ENCODE results near the gene STK32B.

STK32B gene

DNA sequence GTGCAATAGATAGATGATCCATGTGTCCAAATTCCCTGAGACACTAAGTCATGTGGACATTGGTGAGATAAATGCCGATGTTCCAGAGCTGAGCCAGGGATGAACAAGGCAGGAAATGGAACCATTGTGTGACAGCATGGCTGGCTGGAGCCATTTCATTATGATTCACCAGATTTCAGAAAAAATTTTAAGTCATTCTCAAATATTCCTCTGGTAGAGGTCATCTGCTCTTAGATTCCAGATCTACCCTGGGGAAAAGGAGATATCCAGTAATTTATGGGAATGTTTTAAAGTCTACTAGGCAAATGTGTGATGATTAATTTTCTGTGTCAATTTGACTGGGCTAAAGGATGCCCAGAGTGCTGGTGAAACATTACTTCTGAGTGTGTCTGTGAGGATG lies 287.3 kb downstream of the STK32B start:
- no peak overlapping the region for H3K27ac ChIP-seq
- TF ChIP-seq, protein P1, sequence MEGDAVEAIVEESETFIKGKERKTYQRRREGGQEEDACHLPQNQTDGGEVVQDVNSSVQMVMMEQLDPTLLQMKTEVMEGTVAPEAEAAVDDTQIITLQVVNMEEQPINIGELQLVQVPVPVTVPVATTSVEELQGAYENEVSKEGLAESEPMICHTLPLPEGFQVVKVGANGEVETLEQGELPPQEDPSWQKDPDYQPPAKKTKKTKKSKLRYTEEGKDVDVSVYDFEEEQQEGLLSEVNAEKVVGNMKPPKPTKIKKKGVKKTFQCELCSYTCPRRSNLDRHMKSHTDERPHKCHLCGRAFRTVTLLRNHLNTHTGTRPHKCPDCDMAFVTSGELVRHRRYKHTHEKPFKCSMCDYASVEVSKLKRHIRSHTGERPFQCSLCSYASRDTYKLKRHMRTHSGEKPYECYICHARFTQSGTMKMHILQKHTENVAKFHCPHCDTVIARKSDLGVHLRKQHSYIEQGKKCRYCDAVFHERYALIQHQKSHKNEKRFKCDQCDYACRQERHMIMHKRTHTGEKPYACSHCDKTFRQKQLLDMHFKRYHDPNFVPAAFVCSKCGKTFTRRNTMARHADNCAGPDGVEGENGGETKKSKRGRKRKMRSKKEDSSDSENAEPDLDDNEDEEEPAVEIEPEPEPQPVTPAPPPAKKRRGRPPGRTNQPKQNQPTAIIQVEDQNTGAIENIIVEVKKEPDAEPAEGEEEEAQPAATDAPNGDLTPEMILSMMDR (conservative IDR thresholded peaks at IDR 0.05) = no peak

DNA sequence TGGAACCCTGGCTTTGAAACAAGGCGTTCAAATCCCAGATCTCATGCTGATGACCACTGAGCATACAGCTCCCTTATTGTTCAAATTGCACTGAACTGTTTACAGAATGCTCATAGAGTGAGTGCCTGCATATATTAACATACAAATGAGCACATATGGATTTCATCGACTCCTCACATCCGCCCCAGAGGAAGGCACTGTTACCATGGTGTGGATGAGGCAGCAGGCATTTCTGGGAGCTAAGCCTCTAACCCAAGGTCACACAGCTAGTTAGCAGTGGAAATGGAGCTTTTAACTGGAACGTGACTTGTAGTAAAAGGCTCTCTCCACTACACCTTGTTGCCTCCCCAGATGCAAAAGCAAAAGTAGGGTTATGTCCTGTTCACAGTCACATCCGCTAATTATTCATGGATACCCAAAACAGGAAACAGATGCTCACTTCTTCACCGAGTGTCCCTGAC lies 289.7 kb downstream of the STK32B start:
- no peak overlapping the region for H3K27ac ChIP-seq
- TF ChIP-seq, protein P1 (conservative IDR thresholded peaks at IDR 0.05) = no peak

DNA sequence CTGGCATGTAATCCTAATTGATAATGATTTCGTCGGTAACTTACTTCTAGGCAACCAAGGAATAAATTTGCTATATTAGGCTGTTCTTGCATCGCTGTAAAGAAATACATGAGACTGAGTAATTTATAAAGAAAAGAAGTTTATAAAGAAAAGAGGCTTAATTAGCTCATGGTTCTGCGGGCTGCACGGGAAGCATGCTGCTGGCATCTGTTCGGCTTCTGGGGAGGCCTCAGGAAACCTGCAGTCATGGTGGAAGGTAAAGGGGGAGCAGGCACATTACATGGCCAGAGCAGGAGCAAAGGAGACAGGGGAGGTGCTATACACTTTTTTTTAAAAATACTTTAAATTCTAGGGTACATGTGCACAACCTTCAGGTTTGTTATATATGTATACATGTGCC lies 290.2 kb downstream of the STK32B start:
- TF ChIP-seq, protein P1 (conservative IDR thresholded peaks at IDR 0.05) = no peak
- no peak overlapping the region for H3K27ac ChIP-seq

DNA sequence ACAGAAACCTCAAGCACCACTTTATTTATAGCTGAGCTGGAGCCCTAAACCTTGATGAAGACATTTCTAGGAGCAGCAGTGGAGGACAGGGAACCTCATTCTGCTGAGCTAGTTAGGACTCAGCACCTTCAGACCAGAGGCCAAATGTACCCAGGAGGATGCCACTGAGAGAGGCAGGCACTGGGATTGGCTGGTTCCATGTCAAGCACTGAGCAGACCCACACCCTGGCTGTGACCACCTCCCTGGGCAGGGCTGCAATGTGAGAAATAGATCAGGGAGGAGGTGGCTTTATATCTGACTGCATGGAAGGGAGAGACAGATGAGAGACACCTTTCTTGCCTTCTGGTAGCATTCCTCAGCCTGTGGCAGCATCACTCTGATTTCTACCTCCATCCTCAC lies 304.6 kb downstream of the STK32B start:
- TF ChIP-seq, protein P1 (conservative IDR thresholded peaks at IDR 0.05) = no peak
- H3K27ac ChIP-seq = no peak overlapping the region

DNA sequence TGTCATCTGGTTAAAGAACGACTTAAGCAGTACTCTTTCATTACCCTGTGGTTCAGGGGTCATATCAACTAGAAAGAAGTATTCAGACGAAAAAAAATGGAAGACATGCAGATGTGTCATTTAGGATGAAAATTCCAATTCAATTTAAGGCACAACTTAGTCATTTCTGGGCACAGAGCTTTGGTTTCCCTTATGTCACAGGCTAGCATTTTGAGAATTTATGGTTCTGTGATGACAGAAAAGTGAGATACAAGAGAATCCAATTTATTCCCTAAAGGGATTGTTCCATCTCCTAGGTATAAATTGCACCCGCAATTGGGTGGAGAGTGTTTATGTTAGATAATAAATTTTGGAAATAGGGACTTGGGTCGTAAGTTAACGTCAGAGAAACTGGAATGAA lies 306.6 kb downstream of the STK32B start:
- no peak overlapping the region for H3K27ac ChIP-seq
- TF ChIP-seq, protein P1 (conservative IDR thresholded peaks at IDR 0.05) = no peak

DNA sequence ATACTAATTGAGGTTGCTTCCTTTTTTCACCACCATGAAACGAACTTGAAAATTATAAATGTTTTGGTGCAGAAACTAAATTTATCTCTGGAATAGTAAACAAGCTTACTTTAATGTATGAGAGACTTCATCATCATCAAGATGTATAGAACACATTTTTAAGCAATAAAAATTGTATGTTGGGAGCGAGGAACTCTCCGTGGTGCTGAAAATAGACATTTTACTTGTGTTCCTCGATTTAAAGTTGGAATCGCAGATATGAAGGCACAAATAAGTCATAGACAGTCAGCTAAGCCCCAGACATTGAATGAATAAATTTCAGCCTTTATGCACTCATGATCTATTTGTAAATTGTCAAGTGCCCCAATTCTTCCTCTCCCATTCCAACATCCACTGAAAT lies 310.7 kb downstream of the STK32B start:
- no peak overlapping the region for H3K27ac ChIP-seq
- TF ChIP-seq, protein P1 (conservative IDR thresholded peaks at IDR 0.05) = no peak

DNA sequence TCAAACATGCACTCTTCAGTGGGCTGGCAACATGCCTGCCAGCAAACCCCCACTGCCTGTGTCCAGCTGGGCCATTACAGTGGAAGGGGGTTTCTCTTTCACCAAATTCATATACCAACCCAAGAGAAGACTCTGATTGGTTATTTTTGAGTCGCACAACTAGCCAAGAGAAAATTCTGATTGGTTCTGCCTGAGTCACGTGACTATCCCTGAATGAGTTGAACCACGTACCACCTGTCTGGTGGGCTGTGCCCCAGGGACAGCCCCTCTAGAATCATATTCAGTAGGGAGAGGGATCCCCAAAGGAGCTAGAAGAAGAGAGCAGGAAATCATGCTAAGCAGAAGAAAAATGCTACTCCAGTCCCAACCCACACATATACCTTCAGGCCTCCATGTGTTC lies 313.1 kb downstream of the STK32B start:
- TF ChIP-seq, protein P1 (conservative IDR thresholded peaks at IDR 0.05) = no peak
- H3K27ac ChIP-seq = no peak overlapping the region
